ENCODE data around the gene CD79A.

CD79A gene

DNA sequence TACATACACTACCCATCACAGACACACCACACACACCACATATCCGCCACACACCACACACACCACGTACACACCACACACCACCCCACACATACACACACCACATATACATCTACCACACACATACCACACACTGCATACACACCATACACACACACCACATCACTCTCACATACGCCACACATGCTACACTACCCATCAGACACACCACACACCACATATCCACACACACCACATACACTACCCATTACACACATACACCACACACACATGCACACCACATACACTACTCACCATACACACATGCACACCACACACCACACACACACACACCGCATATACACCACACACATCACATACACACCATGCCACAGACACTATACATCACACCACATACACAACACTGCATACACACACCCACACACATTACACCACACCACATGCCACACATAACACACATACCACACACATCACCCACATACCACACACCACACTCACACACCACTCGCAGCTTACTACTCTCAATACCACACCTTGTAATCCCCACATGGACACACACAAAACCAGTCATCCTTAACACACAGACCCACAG, 41.7 kb downstream of the CD79A start:
- DNase-seq (ENCODE audit: low spot score) = no peak

GRCh38 chr19:41919948-41920712, 43.1 kb downstream of the CD79A start:
- no peak for DNase-seq (ENCODE audit: low spot score)

DNA sequence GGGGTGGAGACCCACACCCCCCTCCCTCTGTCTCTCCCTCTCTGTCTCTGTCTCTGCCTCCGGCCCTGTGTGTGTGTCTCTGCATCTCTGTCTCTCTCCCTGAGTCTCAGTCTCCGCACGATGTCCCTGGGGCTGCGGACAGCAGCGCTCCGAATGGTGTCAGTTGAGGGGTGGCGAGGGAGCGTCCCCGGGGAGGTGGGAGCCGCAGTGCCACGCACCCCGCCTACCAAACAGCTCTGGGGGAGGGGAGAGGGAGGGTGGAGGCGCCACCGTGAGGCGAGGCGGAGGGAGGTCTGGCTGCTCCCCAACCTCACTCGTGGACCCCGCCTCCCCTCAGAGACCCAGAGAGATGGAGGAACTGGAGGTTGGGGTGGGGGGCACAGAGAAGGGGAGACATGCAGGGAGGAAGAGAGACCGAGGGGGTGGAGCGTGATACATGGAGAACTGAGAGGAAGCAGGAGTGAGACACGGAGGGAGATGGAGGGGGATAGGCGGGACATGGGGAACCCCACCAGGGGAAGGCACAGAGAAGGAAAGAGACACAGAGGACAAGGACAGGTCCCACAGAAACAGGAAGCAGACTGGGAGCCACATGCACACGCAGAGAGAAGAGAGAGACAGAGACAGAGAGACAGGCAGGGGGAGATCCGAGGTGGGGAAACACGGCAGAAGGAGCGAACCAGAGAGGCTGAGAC, 44.0 kb downstream of the CD79A start:
- no peak for DNase-seq (ENCODE audit: low spot score)

DNA sequence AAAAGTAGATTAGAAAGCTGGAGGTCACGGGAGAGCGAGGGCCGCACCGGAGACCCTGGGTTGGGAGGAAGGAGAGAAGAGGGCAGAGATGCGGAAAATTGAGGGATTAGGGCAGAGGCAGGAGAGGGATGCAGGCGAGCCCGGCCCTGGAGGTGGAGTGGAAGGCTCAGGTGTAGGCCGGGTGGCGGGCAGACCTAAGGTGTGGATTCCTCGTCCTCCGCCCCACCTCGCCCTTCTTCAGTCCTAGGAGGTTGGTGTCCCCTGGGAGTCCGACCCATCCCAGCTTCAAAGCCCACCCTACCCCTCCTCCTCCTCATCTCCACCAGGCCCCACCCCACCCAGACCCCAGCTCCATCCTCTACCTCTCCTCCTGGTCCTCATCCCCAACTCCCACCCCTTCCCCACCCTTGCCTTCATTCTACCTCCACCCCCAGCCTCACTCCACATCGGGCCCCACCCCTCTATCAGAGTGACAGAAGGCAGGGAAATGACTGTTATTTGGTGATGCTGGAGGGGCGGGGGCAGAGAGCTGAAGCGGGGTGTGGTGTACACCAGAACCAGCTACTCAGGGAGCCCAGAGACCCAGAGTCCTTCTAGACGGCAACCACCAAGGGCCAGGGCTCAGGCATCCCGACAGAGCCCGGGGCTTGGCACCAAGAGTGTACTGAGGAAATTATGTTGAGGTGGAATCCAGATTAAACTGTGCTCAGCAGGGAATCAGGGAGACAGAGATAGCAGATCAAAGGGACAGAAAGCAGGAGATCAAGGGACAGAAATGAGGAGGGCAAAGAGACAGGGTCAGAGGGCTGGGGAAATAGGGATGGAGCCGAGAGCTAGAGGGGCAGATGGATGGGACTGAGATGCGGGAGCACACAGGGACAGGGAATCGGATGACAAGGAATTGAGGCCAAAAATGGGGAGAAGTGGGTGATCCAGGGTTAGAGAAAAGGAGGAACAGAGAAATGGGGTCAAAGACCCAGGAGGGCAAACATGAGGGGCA, 44.8 kb downstream of the CD79A start:
- no peak for DNase-seq (ENCODE audit: low spot score)

GRCh38 chr19:41922585-41922984, 45.5 kb downstream of the CD79A start:
- no peak for DNase-seq (ENCODE audit: low spot score)

GRCh38 chr19:41923045-41923788, 46.1 kb downstream of the CD79A start:
- no peak for DNase-seq (ENCODE audit: low spot score)

DNA sequence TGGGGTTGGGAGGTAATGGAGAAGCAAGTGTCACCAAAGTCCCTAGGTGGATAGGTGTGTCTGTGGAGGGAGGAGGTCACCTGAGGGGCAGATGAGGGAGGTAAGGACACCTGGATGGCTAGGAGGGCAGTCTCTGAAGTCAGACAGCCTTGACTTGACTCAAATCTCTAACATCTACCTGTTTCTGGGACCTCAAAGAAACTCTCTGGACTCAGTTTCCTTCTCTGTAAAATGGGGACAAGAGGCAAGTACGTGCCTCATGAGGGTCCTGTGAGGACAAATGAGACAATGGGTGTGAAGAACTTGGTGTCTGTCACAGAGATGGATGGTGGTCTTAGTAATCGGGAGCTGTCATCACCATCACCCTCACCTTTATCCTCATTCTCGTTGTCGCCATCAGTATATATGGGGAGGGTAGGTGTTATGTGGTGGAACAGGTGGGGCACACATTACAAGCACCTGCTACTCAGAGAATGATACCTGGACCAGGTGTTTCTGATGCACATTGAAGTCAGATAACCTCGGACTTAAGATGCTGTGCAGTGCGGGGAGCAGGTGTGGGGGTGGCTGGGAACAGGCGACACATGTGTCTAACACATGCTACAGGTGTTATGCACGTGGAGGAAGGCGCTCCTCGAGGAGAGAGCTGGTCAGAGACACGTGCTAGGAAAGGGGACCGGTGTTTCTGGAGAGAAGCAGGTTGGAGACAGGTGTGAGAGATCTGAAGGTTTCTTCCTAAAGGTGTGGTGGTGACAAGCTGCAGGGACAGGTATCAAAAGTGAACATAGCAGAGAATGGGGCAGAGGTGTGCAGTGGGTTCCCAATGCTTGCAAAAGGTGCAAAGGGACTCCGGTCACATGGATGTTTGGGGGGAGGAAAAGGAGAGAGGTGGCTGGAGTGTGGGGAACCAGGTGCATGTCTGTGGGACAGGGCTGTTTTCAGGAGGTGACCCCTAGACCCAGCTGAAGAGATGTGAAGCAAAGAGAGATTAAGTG, 47.4 kb downstream of the CD79A start:
- no peak for DNase-seq (ENCODE audit: low spot score)

DNA sequence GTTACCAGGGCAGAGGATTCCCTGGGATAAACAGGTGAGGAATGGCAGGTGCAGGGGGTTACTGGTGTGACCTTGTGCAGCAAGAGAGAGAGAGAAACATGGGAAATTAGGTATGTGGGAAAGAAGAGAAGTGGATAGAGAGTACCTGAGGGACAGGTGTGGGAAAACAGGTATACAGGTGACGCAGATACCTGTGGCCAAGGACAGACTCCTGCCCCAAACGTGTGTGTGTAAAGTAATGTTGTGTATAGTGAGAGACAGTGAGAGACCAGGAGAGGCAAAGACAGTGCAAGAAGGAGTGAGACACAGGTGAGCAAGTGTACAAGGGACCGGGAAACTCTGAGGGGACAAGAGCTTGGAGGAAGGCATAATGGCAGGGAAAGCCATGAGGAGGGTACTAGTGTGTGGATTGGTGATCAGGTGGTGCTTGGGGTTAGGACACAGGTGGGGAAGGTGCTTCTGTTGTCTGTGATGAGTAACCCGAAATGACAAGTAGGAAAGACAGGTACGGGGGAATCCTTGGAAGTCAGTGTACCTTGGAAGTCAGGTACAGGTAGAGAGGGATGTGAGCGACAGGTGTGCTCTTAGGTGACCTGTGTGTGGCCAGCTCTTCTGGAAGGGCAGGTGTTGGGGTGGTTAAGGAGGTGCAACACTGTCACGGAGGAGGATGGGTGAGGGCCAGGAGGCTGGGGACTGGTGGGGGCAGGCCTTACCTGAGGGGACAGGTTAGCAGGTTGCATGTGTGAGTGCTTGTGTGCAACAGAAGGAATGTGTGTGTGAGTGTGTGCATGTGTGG, 48.3 kb downstream of the CD79A start:
- no peak for DNase-seq (ENCODE audit: low spot score)

- DNase-seq (ENCODE audit: low spot score) = no peak
Observed at GRCh38 chr19:41926028-41926762, 49.1 kb downstream of the CD79A start.

- DNase-seq (ENCODE audit: low spot score) = no peak
Observed at GRCh38 chr19:41926763-41927496, 49.9 kb downstream of the CD79A start.

DNA sequence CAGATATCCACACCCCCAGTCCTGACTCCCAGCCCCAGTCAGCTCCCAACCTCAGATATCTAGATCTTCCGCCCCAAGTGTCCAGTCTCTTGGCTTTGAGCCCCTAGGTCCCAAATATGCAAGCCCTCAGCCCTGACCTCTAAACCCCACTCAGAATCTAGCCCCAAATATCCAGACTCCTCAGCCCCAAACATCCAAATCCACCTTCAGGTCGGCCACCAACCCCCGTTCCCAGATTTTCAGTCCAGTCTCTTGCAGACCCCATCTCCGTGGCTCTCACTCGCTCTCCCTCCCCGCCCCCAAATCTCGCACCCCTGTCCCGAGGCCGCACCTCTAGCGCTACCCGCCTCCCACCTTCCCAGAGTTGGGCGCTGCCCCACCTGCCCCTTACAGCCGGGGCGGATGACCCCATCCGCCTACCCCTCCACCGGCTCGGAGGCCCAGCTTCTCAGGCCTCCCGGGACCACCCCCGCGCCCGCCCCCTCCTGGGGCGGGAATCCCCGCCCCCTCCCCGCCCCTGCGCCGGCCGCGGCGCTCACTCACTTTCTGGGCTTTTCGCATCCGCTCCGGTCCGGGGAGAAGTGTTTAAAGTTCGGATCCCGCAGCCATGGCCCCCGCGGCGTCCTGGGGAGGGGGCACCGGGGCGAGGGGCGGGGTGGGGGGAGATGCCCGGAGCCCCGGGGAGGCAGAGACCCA, 50.6 kb downstream of the CD79A start:
- peak; percentile 71 for DNase-seq (ENCODE audit: low spot score)

GRCh38 chr19:41928221-41928683, 51.2 kb downstream of the CD79A start, which contains the start of gene ERFL:
TSS of gene ERFL (minus strand) at chr19:41928449. CDS start at chr19:41912919, 15,530 bp downstream.
- peak; percentile 41 for DNase-seq (ENCODE audit: low spot score)

DNA sequence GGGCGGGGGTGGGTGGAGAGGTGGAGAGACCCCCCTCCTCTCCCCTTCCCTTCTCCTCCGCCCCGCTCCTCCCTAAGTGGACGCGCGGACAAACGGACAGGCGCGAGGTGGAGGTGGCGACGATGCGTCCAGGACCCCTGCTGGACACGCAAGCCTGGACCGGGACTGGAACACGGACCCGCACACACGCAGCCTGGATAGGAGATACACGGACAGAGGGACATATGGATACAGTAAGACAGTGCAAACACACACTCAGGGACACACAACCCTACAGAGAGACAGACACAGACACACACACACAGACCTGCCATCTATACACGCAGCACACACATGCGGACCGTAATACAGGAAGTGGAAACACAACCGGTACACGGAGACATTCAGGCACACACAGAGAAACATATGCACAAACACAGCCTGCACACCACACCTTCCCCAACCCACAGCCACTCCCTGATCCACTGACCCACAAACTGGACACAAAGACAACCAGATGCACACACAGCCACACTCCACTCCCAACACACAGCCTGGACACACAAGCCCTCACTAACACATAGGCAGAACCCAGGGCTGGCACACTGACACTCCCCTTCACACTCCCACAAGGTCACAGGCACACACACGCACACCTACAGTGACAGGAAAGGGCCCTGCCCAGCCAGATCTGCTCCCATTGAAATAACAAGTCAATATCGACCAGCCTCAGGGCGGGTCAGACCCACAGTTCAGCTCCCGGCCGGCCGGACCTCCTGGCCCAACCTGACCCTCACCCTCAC, 51.9 kb downstream of the CD79A start:
- no peak for DNase-seq (ENCODE audit: low spot score)

DNA sequence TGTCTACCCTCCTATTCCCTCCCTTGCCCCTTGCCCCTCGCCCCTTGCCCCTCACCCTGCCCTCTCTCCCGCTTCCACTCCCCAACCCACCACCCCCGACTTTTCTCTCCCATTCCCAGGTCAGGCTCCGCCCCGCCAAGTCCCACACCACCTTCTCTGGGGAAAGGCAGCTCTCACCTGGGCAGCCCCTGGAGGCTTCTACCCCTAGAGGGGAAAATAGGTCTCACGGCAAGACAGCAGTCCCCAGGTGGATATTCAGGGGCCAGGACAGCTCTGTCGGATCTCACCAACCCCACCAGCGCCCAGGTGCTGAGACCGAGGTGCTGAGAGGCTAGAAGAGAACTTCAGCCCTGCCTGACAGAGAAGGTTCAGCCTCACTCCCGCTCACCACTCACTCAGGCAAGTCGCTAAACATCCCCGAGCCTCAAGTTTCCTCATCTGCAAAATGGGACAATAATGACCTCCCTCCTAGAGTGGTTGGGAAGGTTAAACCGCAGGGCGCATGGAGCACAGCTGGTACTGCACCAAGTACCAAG, 52.5 kb downstream of the CD79A start:
- DNase-seq (ENCODE audit: low spot score) = no peak

DNA sequence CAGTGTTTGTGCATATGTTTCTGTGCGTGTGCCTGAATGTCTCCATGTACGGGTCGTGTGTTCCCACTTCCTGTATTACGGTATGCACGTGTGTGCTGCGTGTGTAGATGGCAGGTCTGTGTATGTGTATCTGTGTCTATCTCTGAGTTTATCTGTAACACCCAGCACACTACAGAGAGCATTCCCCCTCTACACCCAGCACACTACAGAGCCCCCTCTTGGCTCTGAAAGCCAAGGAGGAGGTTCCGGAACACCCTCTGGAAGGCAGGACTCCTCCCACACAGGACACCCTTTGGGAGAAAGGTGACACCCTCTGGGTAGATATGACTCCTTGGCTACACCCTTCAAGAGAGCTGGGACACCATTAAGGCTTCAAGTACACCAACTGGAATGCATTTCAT, 53.2 kb downstream of the CD79A start:
- DNase-seq (ENCODE audit: low spot score) = no peak

Data from iPS-NIHi11 (cell line).